HCT116 (cell line): Measurements from ENCODE around the gene ALDH1A2. TPM values are rescaled to one million over a fixed set of nuclear protein-coding genes. Genes with fewer than 3 reads are reported as not detected.
"Not testable (repeated sequence)": the region's sequence is repeated elsewhere in the genome, so short reads cannot be mapped to it uniquely, and the experiment has no call there.

Source experiments
- ATAC-seq: fragments of 200-7000 bp; cut with Tn5 transposase; 2 replicates; pipeline ENCODE4 v1.9.1; 2020; ENCODE audit warnings: mild to moderate bottlenecking, moderate library complexity
- BruUV-seq: library from RNA; stranded (reverse); fragments of 400-500 nt; replicated peaks from 2 replicates; lab custom pipeline; 2021; lab: Mats Ljungman, UMichigan
- CTCF ChIA-PET: fragments of 300-600 bp; sonication (Branson Sonifier 250); formaldehyde crosslinking; loops from one replicate; lab custom pipeline; 2021; ENCODE audit warnings: antibody characterized with exemption; lab: Charles Lee
- POLR2A ChIA-PET: fragments of 300-600, 350-600 bp; sonication (Branson Sonifier 250); formaldehyde crosslinking; loops from one replicate; lab custom pipeline; 2021; ENCODE audit warnings: antibody characterized with exemption; lab: Charles Lee
- RAD21 ChIA-PET, 2 experiments: fragments of 300-600 bp; sonication (Branson Sonifier 250); formaldehyde crosslinking; loops; one replicate each; lab custom pipeline; 2023; ENCODE audit warnings: low total read pairs in 2 of 2; ENCODE audit not compliant: uncharacterized antibody in 2 of 2, unreplicated experiment in 2 of 2, low non-redundant PET in 1 of 2; lab: Charles Lee
- DNase-seq: peaks from one replicate; pipeline ENCODE4 v3.0.0-alpha.2; 2010; ENCODE audit warnings: low read depth, low spot score
- H2AFZ ChIP-seq: fragments of 200-600 bp; shearing (Covaris generic), sonication (generic); 2 replicates; pipeline ENCODE4 v1.6.1; 2017; ENCODE audit warnings: low read depth, mixed run types, mixed read lengths, antibody characterized with exemption, low read length; ENCODE audit not compliant: poor library complexity, severe bottlenecking
- H3K27ac ChIP-seq: 2 replicates; pipeline ENCODE4 v1.5.1; 2012; ENCODE audit warnings: low read depth, low read length
- H3K27me3 ChIP-seq: fragments of 200-600 bp; sonication (generic); 2 replicates; pipeline ENCODE4 v1.6.1; 2016; ENCODE audit warnings: mixed run types, low read length, mixed read lengths; ENCODE audit not compliant: insufficient read depth
- H3K36me3 ChIP-seq, 2 experiments: fragments of 200-500 bp in 1 of 2; fragments of 200-600 bp in 1 of 2; sonication (Bioruptor generic) in 1 of 2; sonication (generic) in 1 of 2; 2 replicates each; pipeline versions ENCODE4 v1.5.1 to v1.6.1; 2014 to 2016; ENCODE audit warnings: low read length in 2 of 2, inconsistent platforms in 1 of 2, mixed read lengths in 1 of 2, mixed run types in 1 of 2; ENCODE audit not compliant: insufficient read depth in 2 of 2, control insufficient read depth in 1 of 2
- H3K4me1 ChIP-seq, 2 experiments: fragments of 200-600 bp in 1 of 2; sonication (generic) in 1 of 2; 2 replicates each; pipeline versions ENCODE4 v1.5.1 to v1.6.1; 2012 to 2017; ENCODE audit warnings: low read length in 2 of 2, inconsistent platforms in 1 of 2, mild to moderate bottlenecking in 1 of 2, mixed read lengths in 1 of 2, mixed run types in 1 of 2, moderate library complexity in 1 of 2; ENCODE audit not compliant: insufficient read depth in 2 of 2, control insufficient read depth in 1 of 2
- H3K4me2 ChIP-seq: fragments of 200-600 bp; sonication (generic); 2 replicates; pipeline ENCODE4 v1.6.1; 2017; ENCODE audit warnings: mixed run types, low read length, mixed read lengths
- H3K4me3 ChIP-seq, 2 experiments: fragments of 200-600 bp in 1 of 2; sonication (generic) in 1 of 2; replicated peaks in 1 of 2; 2 replicates each; pipeline ENCODE4 v1.5.1; 2011 to 2016; ENCODE audit warnings: low read length in 2 of 2, control low read depth in 1 of 2, low read depth in 1 of 2, mild to moderate bottlenecking in 1 of 2, mixed read lengths in 1 of 2, mixed run types in 1 of 2
- H3K79me2 ChIP-seq: fragments of 200-600 bp; sonication (generic); 2 replicates; pipeline ENCODE4 v1.6.1; 2017; ENCODE audit warnings: mild to moderate bottlenecking, mixed run types, low read length, moderate library complexity, mixed read lengths; ENCODE audit not compliant: insufficient read depth
- H3K9ac ChIP-seq: fragments of 200-600 bp; sonication (generic); 2 replicates; pipeline ENCODE4 v1.6.1; 2016; ENCODE audit warnings: low read length, mixed read lengths
- H3K9me2 ChIP-seq: fragments of 200-600 bp; sonication (generic), shearing (Covaris generic); 2 replicates; pipeline ENCODE4 v1.6.1; 2017; ENCODE audit warnings: mixed run types, mild to moderate bottlenecking, moderate library complexity; ENCODE audit not compliant: insufficient read depth
- H3K9me3 ChIP-seq, 2 experiments: fragments of 200-500 bp in 1 of 2; fragments of 200-600 bp in 1 of 2; sonication (Bioruptor generic) in 1 of 2; sonication (generic) in 1 of 2; 2 replicates each; pipeline ENCODE4 v1.6.1; 2014 to 2017; ENCODE audit warnings: low read length in 2 of 2, mixed read lengths in 2 of 2, inconsistent platforms in 1 of 2, low read depth in 1 of 2, mild to moderate bottlenecking in 1 of 2, mixed run types in 1 of 2, moderate library complexity in 1 of 2; ENCODE audit not compliant: control insufficient read depth in 1 of 2, insufficient read depth in 1 of 2
- H4K20me1 ChIP-seq: fragments of 200-600 bp; sonication (generic), shearing (Covaris generic); 2 replicates; pipeline ENCODE4 v1.6.1; 2017; ENCODE audit warnings: mixed run types, mild to moderate bottlenecking, moderate library complexity; ENCODE audit not compliant: insufficient read depth
- ATF3 ChIP-seq: IDR thresholded peaks from 2 replicates; pipeline ENCODE4 v1.6.1; 2012
- CBX3 ChIP-seq: IDR thresholded peaks from 2 replicates; pipeline ENCODE4 v1.6.1; 2012; ENCODE audit warnings: low read depth
- EGR1 ChIP-seq: IDR thresholded peaks from 2 replicates; pipeline ENCODE4 v1.6.1; 2012; ENCODE audit warnings: low read depth
- ELF1 ChIP-seq: IDR thresholded peaks from 2 replicates; pipeline ENCODE4 v1.6.1; 2012; ENCODE audit warnings: low read depth, borderline replicate concordance
- EZH2 ChIP-seq: fragments of 200-600 bp; sonication (generic); IDR thresholded peaks from 2 replicates; pipeline ENCODE4 v1.6.1; 2017; ENCODE audit warnings: antibody characterized with exemption, mixed run types
- EZH2phosphoT487 ChIP-seq: fragments of 200-600 bp; IDR thresholded peaks from 2 replicates; pipeline ENCODE4 v1.6.1; 2018; ENCODE audit warnings: antibody characterized with exemption, borderline replicate concordance
- FOSL1 ChIP-seq: IDR thresholded peaks from 2 replicates; pipeline ENCODE4 v1.6.1; 2012; ENCODE audit warnings: low read depth
- POLR2A ChIP-seq: IDR thresholded peaks from 2 replicates; pipeline ENCODE4 v1.7.0; 2011; ENCODE audit warnings: borderline replicate concordance; ENCODE audit not compliant: insufficient read depth, insufficient read length; ENCODE audit errors: extremely low read depth
- POLR2AphosphoS5 ChIP-seq: IDR thresholded peaks from 2 replicates; pipeline ENCODE4 v1.6.1; 2011; ENCODE audit warnings: mild to moderate bottlenecking, low read depth, low read length, moderate library complexity
- SRF ChIP-seq: IDR thresholded peaks from 2 replicates; pipeline ENCODE4 v1.6.1; 2012; ENCODE audit warnings: low read depth
- TCF7L2 ChIP-seq: IDR thresholded peaks from 2 replicates; pipeline ENCODE4 v1.7.0; 2011; ENCODE audit warnings: borderline replicate concordance, inconsistent platforms; ENCODE audit not compliant: insufficient read depth, insufficient read length; ENCODE audit errors: extremely low read depth
- intact Hi-C: fragments of 100-400 bp; cut with micrococcal nuclease; formaldehyde crosslinking; loops from 2 replicates; pipeline ENCODE4 v1.10.0; 2022
- total RNA-seq: library from RNA; stranded (reverse); gene quantifications from one replicate; pipeline ENCODE4 v1.2.1, GENCODE V29; 2021; ENCODE audit not compliant: unreplicated experiment
- TF ChIP-seq, protein P1 (sequence below): IDR thresholded peaks from 2 replicates; pipeline ENCODE4 v1.6.1; 2012; ENCODE audit warnings: low read depth

Gene ALDH1A2
- total RNA-seq, 1 experiment from 2014 or later: 1.7 TPM

GRCh38 chr15:58114388-58114787 is 48.9 kb upstream of the ALDH1A2 start:
- H3K4me3 ChIP-seq: no peak overlapping the region
- ChIA-PET CTCF (no interaction called here), RAD21 (no interaction called here), POLR2A (no interaction called here)
- intact Hi-C loops: no loop called here
- no peaks in the 10 kb centered on the region for H3K36me3 ChIP-seq
- H2AFZ ChIP-seq: no peak overlapping the region
- H3K27me3 ChIP-seq: no peaks in the 10 kb centered on the region
- H3K9me2 ChIP-seq: no peaks in the 10 kb centered on the region
- H3K79me2 ChIP-seq: no peaks in the 10 kb centered on the region
- no TSS peak for BruUV-seq
- no peak for ATAC-seq
- no peak overlapping the region for H3K27ac ChIP-seq
- no peaks in the 10 kb centered on the region for H4K20me1 ChIP-seq
- H3K4me1 ChIP-seq: no peaks in the 10 kb centered on the region
- no peak overlapping the region for H3K9ac ChIP-seq
- TF ChIP-seq SRF: no peak
- TF ChIP-seq CBX3: no peak
- TF ChIP-seq EZH2: no peak
- no peaks in the 10 kb centered on the region for H3K9me3 ChIP-seq
- H3K4me2 ChIP-seq: no peak overlapping the region
- DNase-seq: no peak

GRCh38 chr15:58113358-58113757 is 47.8 kb upstream of the ALDH1A2 start:
- intact Hi-C loops, ATAC-seq, H3K9ac ChIP-seq, H3K27me3 ChIP-seq, POLR2A ChIA-PET, H3K36me3 ChIP-seq, H2AFZ ChIP-seq, H3K79me2 ChIP-seq, H3K4me3 ChIP-seq, CTCF ChIA-PET, H3K27ac ChIP-seq, DNase-seq, RAD21 ChIA-PET, H3K9me2 ChIP-seq, BruUV-seq, H3K4me1 ChIP-seq, H3K4me2 ChIP-seq, H4K20me1 ChIP-seq, H3K9me3 ChIP-seq: not testable (repeated sequence)

GRCh38 chr15:58111718-58112104 is 46.2 kb upstream of the ALDH1A2 start:
- H3K4me3 ChIP-seq: no peak overlapping the region
- DNase-seq (no peak), ATAC-seq (no peak)
- H3K9ac ChIP-seq: no peak overlapping the region
- ChIA-PET RAD21 (no interaction called here), CTCF (no interaction called here), POLR2A (no interaction called here)
- no peaks in the 10 kb centered on the region for H3K36me3 ChIP-seq
- peaks cover 8% of the 10 kb centered on the region; the same call in 1 of the 2 replicates for H3K27me3 ChIP-seq
- H3K79me2 ChIP-seq: no peaks in the 10 kb centered on the region
- H3K27ac ChIP-seq: no peak overlapping the region
- no peaks in the 10 kb centered on the region for H4K20me1 ChIP-seq
- H3K4me2 ChIP-seq: no peak overlapping the region
- H2AFZ ChIP-seq: no peak overlapping the region
- BruUV-seq: no TSS peak
- intact Hi-C loops: no loop called here
- H3K4me1 ChIP-seq: no peaks in the 10 kb centered on the region
- H3K9me2 ChIP-seq: no peaks in the 10 kb centered on the region
- H3K9me3 ChIP-seq: no peaks in the 10 kb centered on the region
- TF ChIP-seq POLR2AphosphoS5 (no peak), ELF1 (no peak), FOSL1 (no peak), ATF3 (no peak), POLR2A (no peak), TCF7L2 (no peak), CBX3 (no peak), EGR1 (no peak), EZH2phosphoT487 (no peak)
- TF ChIP-seq, protein P1, sequence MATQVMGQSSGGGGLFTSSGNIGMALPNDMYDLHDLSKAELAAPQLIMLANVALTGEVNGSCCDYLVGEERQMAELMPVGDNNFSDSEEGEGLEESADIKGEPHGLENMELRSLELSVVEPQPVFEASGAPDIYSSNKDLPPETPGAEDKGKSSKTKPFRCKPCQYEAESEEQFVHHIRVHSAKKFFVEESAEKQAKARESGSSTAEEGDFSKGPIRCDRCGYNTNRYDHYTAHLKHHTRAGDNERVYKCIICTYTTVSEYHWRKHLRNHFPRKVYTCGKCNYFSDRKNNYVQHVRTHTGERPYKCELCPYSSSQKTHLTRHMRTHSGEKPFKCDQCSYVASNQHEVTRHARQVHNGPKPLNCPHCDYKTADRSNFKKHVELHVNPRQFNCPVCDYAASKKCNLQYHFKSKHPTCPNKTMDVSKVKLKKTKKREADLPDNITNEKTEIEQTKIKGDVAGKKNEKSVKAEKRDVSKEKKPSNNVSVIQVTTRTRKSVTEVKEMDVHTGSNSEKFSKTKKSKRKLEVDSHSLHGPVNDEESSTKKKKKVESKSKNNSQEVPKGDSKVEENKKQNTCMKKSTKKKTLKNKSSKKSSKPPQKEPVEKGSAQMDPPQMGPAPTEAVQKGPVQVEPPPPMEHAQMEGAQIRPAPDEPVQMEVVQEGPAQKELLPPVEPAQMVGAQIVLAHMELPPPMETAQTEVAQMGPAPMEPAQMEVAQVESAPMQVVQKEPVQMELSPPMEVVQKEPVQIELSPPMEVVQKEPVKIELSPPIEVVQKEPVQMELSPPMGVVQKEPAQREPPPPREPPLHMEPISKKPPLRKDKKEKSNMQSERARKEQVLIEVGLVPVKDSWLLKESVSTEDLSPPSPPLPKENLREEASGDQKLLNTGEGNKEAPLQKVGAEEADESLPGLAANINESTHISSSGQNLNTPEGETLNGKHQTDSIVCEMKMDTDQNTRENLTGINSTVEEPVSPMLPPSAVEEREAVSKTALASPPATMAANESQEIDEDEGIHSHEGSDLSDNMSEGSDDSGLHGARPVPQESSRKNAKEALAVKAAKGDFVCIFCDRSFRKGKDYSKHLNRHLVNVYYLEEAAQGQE: no peak
